GM19328 (cell line): ENCODE measurements around the gene HBEGF.
"Not testable (repeated sequence)": the region's sequence is repeated elsewhere in the genome, so short reads cannot be mapped to it uniquely, and the experiment has no call there.

ENCODE experiments used
- ATAC-seq: cut with Tn5 transposase; IDR thresholded peaks from one replicate; pipeline ENCODE4 v1.9.1; 2021; ENCODE audit warnings: mild to moderate bottlenecking, moderate library complexity; ENCODE audit not compliant: unreplicated experiment

HBEGF gene

GRCh38 chr5:140361901-140362300, 15.5 kb upstream of the HBEGF start:
- no peak for ATAC-seq

GRCh38 chr5:140360681-140361479, 14.5 kb upstream of the HBEGF start:
- no peak for ATAC-seq

- no peak for ATAC-seq
Observed at GRCh38 chr5:140360101-140360500, 13.7 kb upstream of the HBEGF start, which contains the start of gene SLC4A9. SLC4A9 (plus strand) TSS chr5:140360194; CDS start chr5:140360237, 43 bp downstream.

- no peak for ATAC-seq
Observed at GRCh38 chr5:140358738-140359310, 12.4 kb upstream of the HBEGF start.

- ATAC-seq: peak; percentile 94
Observed at GRCh38 chr5:140357726-140358093, 11.3 kb upstream of the HBEGF start.

GRCh38 chr5:140356853-140357725, 10.7 kb upstream of the HBEGF start:
- no peak for ATAC-seq

- ATAC-seq: no peak
Observed at GRCh38 chr5:140355546-140355945, 9.1 kb upstream of the HBEGF start.

GRCh38 chr5:140351609-140352334, 5.4 kb upstream of the HBEGF start:
- no peak for ATAC-seq

- no peak for ATAC-seq
Observed at GRCh38 chr5:140349244-140349643, 2.8 kb upstream of the HBEGF start.

- no peak for ATAC-seq
Observed at GRCh38 chr5:140348104-140348503, 1.7 kb upstream of the HBEGF start.

GRCh38 chr5:140347360-140347759, 957 bp upstream of the HBEGF start:
- ATAC-seq: no peak

GRCh38 chr5:140345919-140346347, 470 bp downstream of the HBEGF start:
- peak; percentile 5 for ATAC-seq

- no peak for ATAC-seq
Observed at GRCh38 chr5:140344683-140345423, 1.6 kb downstream of the HBEGF start.

- not testable (repeated sequence) for ATAC-seq
Observed at GRCh38 chr5:140343849-140344248, 2.6 kb downstream of the HBEGF start.

- no peak for ATAC-seq
Observed at GRCh38 chr5:140342896-140343295, 3.5 kb downstream of the HBEGF start.

GRCh38 chr5:140342287-140342686, 4.1 kb downstream of the HBEGF start:
- no peak for ATAC-seq

- ATAC-seq: no peak
Observed at GRCh38 chr5:140341591-140341990, 4.8 kb downstream of the HBEGF start.

- no peak for ATAC-seq
Observed at GRCh38 chr5:140340605-140341121, 5.7 kb downstream of the HBEGF start.

GRCh38 chr5:140339636-140340035, 6.8 kb downstream of the HBEGF start:
- no peak for ATAC-seq

GRCh38 chr5:140338908-140339307, 7.5 kb downstream of the HBEGF start:
- ATAC-seq: no peak
